HepG2 (cell line): ENCODE results near the gene EHD1. TPM values are rescaled to one million over a fixed set of nuclear protein-coding genes. Genes with fewer than 3 reads are reported as not detected.

Experiments used
- ARNT2 ChIP-seq: sonication (generic); formaldehyde crosslinking; IDR thresholded peaks from 2 replicates; pipeline ENCODE4 v1.8.0; 2022; ENCODE audit warnings: mild to moderate bottlenecking, low read depth, missing genetic modification reagents, moderate library complexity
- DMTF1 ChIP-seq: sonication (generic); formaldehyde crosslinking; IDR thresholded peaks from 2 replicates; pipeline ENCODE4 v1.4.0; 2020; ENCODE audit warnings: mild to moderate bottlenecking, missing genetic modification reagents
- EP300 ChIP-seq, 3 experiments: sonication (generic) in 1 of 3; formaldehyde crosslinking in 1 of 3; IDR thresholded peaks; 2 replicates each; pipeline versions ENCODE4 v1.5.1 to v1.6.1; 2011 to 2020; ENCODE audit warnings: low read depth in 2 of 3, low read length in 2 of 3, borderline replicate concordance in 1 of 3, improper control_type of control experiment in 1 of 3, mild to moderate bottlenecking in 1 of 3, missing genetic modification reagents in 1 of 3, moderate library complexity in 1 of 3
- FOXK1 ChIP-seq: sonication (generic); formaldehyde crosslinking; IDR thresholded peaks from 2 replicates; pipeline ENCODE4 v1.4.0; 2020; ENCODE audit warnings: low read depth, missing genetic modification reagents, borderline replicate concordance
- FOXK2 ChIP-seq: fragments of 450-650 bp; IDR thresholded peaks from 2 replicates; pipeline ENCODE4 v1.6.1; 2016
- HNRNPLL ChIP-seq: fragments of 200-400 bp; formaldehyde crosslinking; IDR thresholded peaks from 2 replicates; pipeline ENCODE4 v1.6.1; 2017; ENCODE audit warnings: mild to moderate bottlenecking, low read depth, low read length; ENCODE audit not compliant: poor library complexity, severe bottlenecking
- NBN ChIP-seq: fragments of 450-650 bp; conservative IDR thresholded peaks from 2 replicates; pipeline ENCODE4 v1.6.1; 2017
- POLR2A ChIP-seq, 2 experiments: IDR thresholded peaks; 2 replicates each; pipeline ENCODE4 v1.6.1; 2011; ENCODE audit warnings: low read depth in 2 of 2, low read length in 2 of 2, mild to moderate bottlenecking in 1 of 2, moderate library complexity in 1 of 2; ENCODE audit not compliant: insufficient read depth in 1 of 2
- SAP130 ChIP-seq: IDR thresholded peaks from 2 replicates; pipeline ENCODE4 v1.6.1; 2016; ENCODE audit warnings: low read depth
- SNAPC4 ChIP-seq: sonication (generic); formaldehyde crosslinking; IDR thresholded peaks from 2 replicates; pipeline ENCODE4 v1.4.0; 2020; ENCODE audit warnings: mild to moderate bottlenecking, missing genetic modification reagents
- ZNF142 ChIP-seq: sonication (generic); formaldehyde crosslinking; IDR thresholded peaks from 2 replicates; pipeline ENCODE4 v1.4.0; 2020; ENCODE audit warnings: missing genetic modification reagents
- ZNF143 ChIP-seq: sonication (generic); formaldehyde crosslinking; IDR thresholded peaks from 2 replicates; pipeline ENCODE4 v1.4.0; 2020; ENCODE audit warnings: missing genetic modification reagents
- ZNF703 ChIP-seq: sonication (generic); formaldehyde crosslinking; IDR thresholded peaks from 2 replicates; pipeline ENCODE4 v1.5.1; 2020; ENCODE audit warnings: missing genetic modification reagents, mild to moderate bottlenecking, moderate library complexity, borderline replicate concordance
- polyA plus RNA-seq, 8 experiments: library from polyadenylated mRNA; depleted of rRNA in 3 of 8; stranded (reverse) in 7 of 8; unstranded in 1 of 8; fragments of >200 nt; fragmentation: Illumina TruSeq in 4 of 8; extraction: Trizol in 4 of 8; gene quantifications; 2 replicates each; pipeline versions ENCODE4 v1.2.1 to v1.2.3, GENCODE V29; 2011 to 2016; ENCODE audit warnings: low read depth in 4 of 8, missing spikeins in 1 of 8, mixed read lengths in 1 of 8; ENCODE audit not compliant: insufficient read depth in 1 of 8
- total RNA-seq, 5 experiments: library from RNA; depleted of rRNA; stranded (reverse); fragments of >200 nt; fragmentation: Illumina TruSeq; extraction: Trizol; gene quantifications; 2 replicates each; pipeline ENCODE4 v1.2.3, GENCODE V29; 2016; ENCODE audit warnings: low read depth in 1 of 5

The EHD1 gene
- total and polyA plus RNA-seq, 2 of the 13 experiments (the other 11 are each of a cell fraction or from before 2014, with no cell fraction given) = 23.6 to 26.6 TPM

GRCh38 chr11:64916040-64916774 lies 37.8 kb upstream of the EHD1 start (continued):
- TF ChIP-seq DMTF1 (CRISPR knock-in tag) (no peak), SAP130 (CRISPR knock-in tag) (peak; percentile 93), ARNT2 (0 out of 2 replicates have a peak, but pooled peaks have one; percentile 29), SNAPC4 (CRISPR knock-in tag) (no peak), HNRNPLL (no peak), FOXK1 (CRISPR knock-in tag) (peak; percentile 98), ZNF143 (CRISPR knock-in tag) (no peak), NBN (no peak), FOXK2 (peak; percentile 92), ZNF142 (no peak), ZNF703 (CRISPR knock-in tag) (no peak), POLR2A (IDR thresholded peaks at IDR 0.05; ENCODE audit: insufficient read depth in 1 of 2, low read depth in 2 of 2, low read length in 2 of 2) (0 out of 4 replicates have a peak, but pooled peaks of 1 of the 2 experiments have one; percentile 34), EP300 (IDR thresholded peaks at IDR 0.05; ENCODE audit: low read depth in 2 of 2, low read length in 2 of 2) (peak in 1 of 2 experiments; percentile 17; a peak in 1 of 4 replicates), EP300 (CRISPR knock-in tag; IDR thresholded peaks at IDR 0.05; ENCODE audit: borderline replicate concordance) (no peak)
